AML-193 (cell line): ENCODE measurements around the gene CDC26.
"Not testable (repeated sequence)": the region's sequence is repeated elsewhere in the genome, so short reads cannot be mapped to it uniquely, and the experiment has no call there.

ENCODE experiments used
- DNase-seq, 2 experiments: peaks; one replicate each; lab custom pipeline; 2025; lab: John Stamatoyannopoulos, UW

CDC26 gene

DNA sequence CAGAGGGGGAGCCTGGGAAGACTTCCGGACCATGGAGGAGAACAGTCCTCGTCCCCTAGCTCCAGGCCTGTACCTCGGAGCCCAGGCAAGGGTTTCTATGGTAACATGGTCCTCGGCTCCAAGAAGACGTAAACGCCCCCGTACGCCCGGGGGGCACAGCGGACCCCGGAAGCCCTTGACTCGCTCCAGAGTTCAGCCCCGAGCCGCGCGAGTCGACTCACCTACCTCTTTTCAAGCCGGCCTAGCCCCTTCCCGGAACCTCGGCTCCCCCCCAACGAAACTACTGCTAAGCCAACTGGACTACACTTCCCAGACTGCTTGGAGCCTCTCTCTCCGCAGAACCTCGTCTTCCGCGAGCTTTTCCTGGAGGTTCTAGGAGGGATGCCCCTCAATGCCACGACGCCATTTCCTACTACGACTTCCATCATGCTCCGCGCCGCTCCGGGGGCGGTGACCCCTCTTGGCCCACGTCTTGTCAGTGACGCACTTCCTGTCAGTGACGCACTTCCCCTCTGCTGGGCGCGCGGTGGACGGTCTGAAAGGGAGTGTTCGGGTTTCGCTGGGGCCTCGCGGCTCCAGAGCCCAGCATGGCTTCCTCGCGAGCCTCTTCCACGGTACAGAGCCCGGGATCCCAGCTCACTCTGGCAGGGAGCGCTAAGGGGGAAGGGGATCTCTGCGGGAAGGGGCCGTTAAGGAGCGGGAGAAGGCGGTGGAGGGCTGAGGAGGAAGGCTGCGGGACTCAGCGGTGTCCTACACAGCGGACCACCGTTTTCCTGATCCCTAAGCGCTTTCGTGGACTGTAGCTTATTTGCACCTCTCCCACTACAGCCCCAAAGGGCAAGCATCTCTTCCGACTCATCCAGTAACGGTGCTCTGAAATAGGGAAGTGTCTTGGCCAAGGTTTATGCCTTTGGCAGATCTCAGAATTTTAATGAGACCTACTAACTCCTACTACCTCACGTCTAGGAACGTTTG, at the start of gene CDC26, which contains the start of gene PRPF4:
Gene CDC26 (minus strand): TSS at position 416 of the 975 bp plus-strand sequence. CDS start 3,065 bp downstream, outside the sequence.
Gene PRPF4 (plus strand): TSS at position 502 of the 975 bp plus-strand sequence. CDS start 86 bp downstream, at position 588.
- DNase-seq = peak; percentile 83 to 85

DNA sequence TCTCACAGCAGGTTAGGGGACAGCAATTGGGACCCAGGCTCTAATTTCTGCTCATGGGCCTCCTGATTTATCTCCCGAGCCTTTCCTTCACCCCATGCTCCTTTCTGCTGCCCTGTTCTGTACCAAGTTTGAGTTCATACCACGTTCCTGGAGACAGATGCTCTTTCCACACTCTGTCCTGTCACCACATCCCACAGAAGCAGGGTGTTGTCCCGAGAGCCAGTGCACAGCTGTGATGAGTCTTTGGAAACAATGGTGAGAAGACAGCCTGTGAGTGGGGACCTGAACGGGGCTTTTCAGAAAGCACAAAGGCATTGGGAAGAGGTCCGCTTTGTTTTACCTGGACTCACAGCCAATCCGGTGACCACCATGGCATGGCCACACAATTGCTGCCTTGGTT, 47.3 kb upstream of the CDC26 start:
- no peak for DNase-seq

DNA sequence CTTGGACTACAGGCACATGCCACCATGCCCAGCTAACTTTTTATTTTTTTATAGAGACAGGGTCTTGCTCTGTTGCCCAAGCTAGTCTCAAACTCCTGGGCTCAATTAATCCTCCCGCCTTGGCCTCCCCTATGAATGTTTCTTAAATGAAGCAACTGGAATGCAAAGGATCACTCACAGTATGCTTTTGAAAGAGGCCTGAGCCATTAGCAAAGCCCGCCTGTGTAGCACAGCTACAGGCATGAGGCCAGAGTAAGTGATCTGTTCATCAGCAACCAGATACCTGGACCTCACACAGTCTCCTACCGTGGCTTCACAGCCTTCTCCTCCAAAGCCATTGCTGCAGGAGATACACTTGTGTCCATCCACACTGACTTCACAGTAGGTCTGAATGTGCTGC, 44.7 kb upstream of the CDC26 start:
- no peak for DNase-seq

GRCh38 chr9:113319054-113319453, 43.7 kb upstream of the CDC26 start:
- no peak for DNase-seq

GRCh38 chr9:113317777-113318176, 42.4 kb upstream of the CDC26 start:
- DNase-seq = no peak

DNA sequence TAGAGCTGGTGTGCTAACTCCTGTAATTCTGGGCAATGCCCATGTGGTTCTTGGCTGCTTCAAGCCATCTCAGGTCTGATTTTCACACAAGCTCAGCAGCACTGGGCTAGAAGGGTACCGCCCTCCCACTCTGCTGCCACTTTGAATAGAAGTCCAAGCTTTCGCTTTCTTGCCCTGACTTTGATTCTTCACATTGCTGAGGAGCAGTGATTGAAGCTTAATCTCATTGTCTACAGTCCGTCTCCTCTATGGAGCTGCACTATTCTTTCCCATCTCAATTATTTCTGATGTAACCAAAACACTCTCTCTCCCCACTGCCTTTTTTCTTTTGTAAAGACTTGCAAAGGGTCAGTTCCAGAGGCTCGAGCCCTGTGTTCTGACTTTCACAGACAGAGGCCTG, 40.7 kb upstream of the CDC26 start:
- no peak for DNase-seq

DNA sequence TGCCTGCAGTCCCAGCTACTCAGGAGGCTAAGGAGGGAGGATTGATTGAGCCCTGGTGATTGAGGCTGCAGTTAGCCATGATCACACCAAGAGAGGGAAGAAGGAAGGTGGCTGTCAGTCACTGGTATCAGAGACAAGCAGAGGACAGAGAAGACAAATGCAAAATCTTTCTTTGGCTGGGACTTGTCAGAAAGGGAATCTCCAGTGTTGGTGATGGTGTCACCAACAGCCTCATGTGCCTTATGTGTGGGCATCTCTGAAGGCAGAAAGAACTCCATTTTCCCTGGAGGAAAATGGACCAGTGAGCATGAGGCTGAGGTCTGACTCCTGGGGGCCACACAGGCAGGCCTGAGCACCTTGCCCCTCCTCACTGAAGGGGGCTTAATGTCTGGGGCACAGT, 39.9 kb upstream of the CDC26 start:
- no peak for DNase-seq

GRCh38 chr9:113313261-113313660, 37.9 kb upstream of the CDC26 start:
- DNase-seq = no peak

DNA sequence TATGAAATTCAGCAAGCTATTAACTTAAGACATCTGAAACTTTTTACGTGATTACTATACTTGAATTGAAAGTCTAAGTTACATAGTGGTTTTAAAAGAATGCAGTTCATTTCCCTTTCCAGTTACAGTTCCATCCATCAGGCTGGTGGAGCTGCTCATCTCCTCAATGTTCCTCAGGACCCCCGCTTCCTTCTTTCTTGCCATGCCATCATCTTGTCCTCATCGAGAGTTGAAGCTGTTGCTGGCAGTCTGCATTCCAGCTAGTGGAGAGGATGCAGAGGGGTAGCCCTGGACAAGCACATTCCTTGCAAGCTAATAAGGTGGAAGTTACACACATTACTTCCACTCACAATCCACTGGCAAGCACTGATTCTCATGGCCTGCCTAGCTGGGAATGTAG, 36.6 kb upstream of the CDC26 start:
- DNase-seq = no peak

DNA sequence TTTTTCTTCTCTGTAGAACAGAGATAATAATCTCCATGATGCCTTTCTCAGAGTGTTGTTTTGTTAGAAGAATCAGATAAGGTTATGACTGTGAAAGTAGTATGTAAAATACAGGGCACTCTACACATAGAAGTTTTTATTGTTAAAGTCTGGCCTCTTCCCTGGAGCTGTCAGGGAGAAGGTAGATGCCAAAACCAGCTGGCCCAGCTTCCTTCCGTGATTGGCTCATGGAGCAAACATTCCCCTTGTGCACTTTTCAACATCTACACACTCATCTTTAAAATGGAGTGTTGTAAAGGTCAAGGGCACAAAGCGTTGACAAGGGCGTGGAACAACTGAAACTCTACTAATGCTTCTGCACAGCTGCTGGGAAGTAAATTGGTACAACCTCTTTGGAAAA, 35.2 kb upstream of the CDC26 start:
- no peak for DNase-seq

GRCh38 chr9:113309204-113309813, 33.9 kb upstream of the CDC26 start:
- peak; percentile 63 to 75 for DNase-seq

- no peak for DNase-seq
These were observed 32.1 kb upstream of the CDC26 start for GRCh38 chr9:113307396-113307975.

DNA sequence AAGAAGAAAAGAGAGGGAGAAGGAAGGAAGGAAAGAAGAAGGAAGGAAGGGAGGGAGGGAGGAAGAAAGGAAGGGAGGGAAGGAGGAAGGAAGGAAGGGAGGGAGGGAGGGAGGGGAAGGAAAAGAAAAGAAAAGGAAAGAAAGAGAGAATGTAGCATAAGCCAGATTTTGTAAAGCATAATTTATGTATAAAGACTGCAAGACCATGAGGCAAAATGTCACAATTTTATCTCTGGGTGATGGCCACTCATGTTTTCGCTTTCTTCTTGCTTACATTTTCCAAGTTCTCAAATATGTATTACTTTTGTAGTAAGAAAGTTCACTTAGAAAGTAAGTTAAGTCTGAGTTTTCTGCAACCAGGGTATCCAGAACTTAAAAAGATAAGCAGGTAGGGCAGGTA, 31.2 kb upstream of the CDC26 start:
- DNase-seq = no peak

DNA sequence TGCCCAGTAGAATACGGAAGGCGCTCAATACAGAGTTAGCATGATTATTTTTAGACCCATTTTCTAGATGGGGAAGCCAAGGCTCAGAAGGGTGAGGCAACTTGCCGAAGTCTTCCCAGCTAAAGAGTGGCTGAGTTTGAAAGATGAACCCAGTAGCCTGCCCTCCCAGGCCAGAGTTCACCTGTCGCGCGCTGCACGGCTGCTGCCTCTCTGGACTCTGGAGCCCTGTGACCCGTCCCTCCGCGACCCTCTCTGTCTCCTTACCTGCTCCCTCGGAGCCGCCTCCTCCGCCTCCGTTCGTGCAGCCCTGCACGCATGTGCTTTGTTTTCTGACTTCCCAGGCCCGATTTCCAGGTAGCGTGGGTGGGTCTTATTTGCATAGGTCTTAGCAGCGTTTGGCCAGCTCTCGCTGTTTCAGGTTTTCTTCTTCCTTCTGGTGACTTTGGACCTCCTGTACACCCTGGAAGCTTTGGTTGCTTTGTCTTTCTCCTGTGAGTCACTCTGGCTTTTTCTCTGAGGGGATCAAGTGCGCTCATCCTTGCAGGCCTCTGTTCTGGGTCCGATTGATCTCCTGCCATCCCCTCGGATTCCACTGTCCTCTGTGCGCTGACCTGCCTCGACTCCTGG, 27.5 kb upstream of the CDC26 start, which contains the start of gene RNF183:
Gene RNF183 (minus strand): TSS at position 585 of the 627 bp plus-strand sequence. CDS start 5,192 bp downstream, outside the sequence.
- no peak for DNase-seq

DNA sequence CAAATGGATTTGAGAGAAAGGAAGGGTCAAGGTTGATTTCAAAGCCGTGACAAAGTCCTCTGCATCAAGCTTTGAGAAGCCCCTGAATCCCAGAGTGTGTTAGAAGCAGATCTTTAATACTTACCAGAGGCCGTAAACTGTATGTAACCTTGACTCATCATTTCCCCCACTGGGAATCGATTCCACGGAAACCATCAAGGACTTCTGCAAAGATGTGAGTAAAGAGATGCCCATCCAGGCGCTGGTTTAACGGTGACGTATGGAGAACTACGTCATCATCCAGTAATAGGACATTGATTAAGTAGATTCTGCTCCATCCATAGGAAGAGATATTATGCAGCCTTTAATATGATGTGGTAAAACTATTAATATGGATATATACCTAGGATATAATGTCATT, 26.2 kb upstream of the CDC26 start:
- DNase-seq = no peak

- no peak for DNase-seq
These were observed 24.5 kb upstream of the CDC26 start for GRCh38 chr9:113299800-113300292.

GRCh38 chr9:113298924-113299770, 23.8 kb upstream of the CDC26 start:
- DNase-seq = no peak

- DNase-seq = no peak
These were observed 22.9 kb upstream of the CDC26 start for GRCh38 chr9:113298311-113298710.

GRCh38 chr9:113296796-113297558, 21.6 kb upstream of the CDC26 start:
- DNase-seq = no peak

GRCh38 chr9:113296247-113296646, 20.9 kb upstream of the CDC26 start:
- not testable (repeated sequence) for DNase-seq
